Right hindlimb (tissue), 1 donor: Measurements from ENCODE around the gene USO1.
"Not testable (repeated sequence)": the region's sequence is repeated elsewhere in the genome, so short reads cannot be mapped to it uniquely, and the experiment has no call there.

Experiments
- DNase-seq: peaks from one replicate; pipeline ENCODE4 v3.0.0-alpha.2; 2018

USO1 gene

DNA sequence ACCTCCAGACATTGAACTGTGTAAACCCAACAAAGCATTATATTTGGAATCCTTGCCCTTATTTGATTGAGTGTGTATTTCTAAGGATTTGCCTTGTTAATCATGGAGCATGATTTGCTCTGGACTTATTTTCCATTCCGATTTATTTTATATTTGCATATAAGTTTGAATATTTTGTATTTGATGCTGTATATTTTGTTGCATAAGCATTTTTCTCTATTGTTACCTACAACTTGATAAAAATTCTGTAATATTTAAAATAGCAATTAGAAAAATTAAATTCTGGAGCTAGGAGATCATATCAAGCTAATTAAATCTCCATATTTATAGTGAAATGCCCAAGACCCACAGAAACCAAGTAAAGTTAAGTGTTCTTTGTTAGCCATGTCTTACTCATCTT lies 47.2 kb downstream of the USO1 start:
- no peak for DNase-seq

DNA sequence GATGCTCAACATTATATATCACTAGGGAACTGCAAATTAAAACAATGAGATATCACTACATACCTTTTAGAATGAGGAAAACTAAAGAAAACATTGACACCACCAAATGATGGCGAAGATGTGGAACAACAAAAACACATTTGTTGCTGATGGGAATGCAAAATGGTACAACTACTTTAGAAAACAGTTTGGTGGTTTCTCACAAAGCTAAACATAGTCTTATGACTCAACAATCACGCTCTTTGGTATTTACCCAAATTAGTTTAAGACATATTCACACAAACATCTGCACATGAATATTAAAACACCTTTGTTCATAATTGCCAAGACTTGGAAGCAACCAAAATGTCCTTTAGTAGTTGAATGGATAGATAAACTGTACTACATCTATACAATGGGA lies 53.2 kb downstream of the USO1 start:
- DNase-seq: no peak

- DNase-seq: no peak
Measured at GRCh38 chr4:75779105-75779757, 54.9 kb downstream of the USO1 start.

GRCh38 chr4:75781305-75781704 lies 56.9 kb downstream of the USO1 start:
- no peak for DNase-seq

GRCh38 chr4:75786526-75786925 lies 62.1 kb downstream of the USO1 start:
- no peak for DNase-seq

DNA sequence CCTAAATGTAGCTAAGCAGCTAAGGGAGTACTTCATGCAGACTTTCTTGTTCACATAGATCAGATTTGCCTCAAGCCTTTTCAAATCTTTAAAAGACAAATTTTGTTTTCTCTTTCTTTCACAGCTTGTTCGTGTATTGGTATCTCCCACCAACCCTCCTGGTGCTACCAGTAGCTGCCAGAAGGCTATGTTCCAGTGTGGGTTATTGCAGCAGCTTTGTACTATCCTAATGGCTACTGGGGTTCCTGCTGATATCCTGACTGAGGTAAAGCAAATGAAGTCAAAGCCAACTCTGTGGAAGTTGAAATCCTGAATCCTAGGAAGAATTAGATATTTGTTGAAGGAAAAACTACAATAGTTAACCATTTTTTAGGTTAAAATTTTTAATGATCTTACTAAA lies 62.6 kb downstream of the USO1 start:
- DNase-seq: no peak

GRCh38 chr4:75790024-75790423 lies 65.6 kb downstream of the USO1 start:
- no peak for DNase-seq

DNA sequence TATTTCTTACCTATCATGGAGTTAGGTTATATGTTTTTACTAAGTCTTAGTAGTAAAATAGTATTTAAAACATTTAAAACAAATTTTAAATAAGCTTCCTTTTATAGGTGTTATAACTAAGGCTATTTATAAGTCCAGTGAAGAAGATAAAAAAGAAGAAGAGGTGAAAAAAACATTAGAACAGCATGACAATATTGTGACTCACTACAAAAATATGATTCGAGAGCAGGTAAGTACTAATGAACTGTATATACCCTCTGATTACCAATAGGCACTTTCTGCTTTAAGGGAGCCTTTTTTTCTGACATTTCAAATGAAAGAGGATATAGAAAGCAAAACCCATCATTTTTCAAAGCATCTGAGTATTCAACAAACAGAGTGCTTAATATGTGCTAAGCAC lies 76.6 kb downstream of the USO1 start:
- no peak for DNase-seq

DNA sequence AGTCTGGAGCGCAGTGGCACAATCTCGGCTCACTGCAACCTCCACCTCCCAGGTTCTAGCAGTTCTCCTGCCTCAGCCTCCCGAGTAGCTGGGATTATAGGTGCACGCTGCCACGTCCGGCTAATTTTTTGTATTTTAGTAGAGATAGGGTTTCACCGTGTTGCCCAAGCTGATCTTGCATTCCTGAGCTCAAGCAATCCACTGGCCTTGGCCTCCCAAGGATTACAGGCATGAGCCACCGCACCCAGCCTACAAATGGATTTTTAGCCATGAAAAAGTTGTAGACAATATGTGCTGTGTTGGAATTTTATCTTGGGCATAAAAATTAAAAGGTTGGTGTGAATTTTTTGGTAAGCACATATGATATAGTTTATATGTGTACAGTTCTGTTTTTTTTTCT lies 81.7 kb downstream of the USO1 start:
- not testable (repeated sequence) for DNase-seq

- DNase-seq: no peak
Measured at GRCh38 chr4:75817901-75818300, 93.5 kb downstream of the USO1 start.

- DNase-seq: no peak
Measured at GRCh38 chr4:75819121-75819520, 94.7 kb downstream of the USO1 start.

- DNase-seq: no peak
Measured at GRCh38 chr4:75820197-75820596, 95.8 kb downstream of the USO1 start.

GRCh38 chr4:75820676-75821075 lies 96.3 kb downstream of the USO1 start:
- no peak for DNase-seq

DNA sequence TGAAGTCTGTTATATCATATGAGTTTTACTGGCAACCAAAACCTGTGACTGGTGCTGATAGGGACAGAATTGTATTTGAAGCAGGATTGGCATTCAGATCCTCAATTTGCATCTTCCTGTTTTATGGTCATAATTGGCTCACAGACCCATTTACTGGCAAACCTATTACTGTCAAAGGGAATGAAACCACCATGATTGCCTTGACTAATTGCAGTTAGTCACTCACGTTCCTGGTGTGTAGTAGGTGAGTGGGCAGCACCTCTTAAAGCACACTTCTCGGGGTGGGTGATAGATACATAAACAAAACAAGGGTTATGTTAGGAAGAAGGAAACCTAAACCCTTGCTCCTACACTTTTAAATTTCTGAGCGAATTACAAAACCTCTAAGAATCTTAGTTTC lies 96.8 kb downstream of the USO1 start:
- DNase-seq: no peak

DNA sequence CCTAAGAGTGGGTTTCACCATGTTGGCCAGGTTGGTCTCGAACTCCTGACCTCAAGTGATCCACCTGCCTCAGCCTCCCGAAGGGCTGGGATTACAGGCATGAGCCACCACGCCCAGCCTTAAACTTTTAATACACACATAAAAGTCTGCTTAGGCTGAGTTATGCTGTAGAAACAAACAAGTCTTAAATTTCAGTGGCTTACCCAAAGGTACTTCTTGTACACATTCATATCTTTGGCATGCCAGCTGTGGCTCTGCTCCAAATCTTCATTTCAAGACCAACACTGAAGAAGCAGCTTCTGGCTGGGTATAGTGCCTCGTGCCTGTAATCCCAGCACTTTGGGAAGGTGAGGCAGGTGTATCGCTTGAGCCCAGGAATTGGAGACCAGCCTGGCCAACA lies 97.6 kb downstream of the USO1 start:
- DNase-seq: no peak

- no peak for DNase-seq
Measured at GRCh38 chr4:75822416-75822815, 98.0 kb downstream of the USO1 start.

DNA sequence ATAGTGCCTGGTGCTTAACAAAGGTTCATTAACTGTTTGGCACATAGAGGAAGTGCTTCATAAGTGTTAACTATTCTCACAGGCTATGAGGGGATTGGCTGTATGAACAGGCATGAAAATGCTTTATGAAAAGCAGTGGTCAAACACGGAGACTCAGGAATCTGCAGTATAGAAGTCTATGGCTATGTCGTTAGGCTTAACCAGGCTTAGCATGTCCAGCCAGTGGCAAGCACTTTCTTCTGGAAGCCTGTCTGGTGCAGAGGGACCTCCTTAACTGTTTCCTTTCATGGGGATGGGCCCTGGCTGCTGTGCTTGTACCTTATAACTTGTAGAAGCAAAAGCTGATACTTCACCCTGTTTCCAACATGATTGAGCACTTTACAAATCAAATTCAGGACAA lies 99.4 kb downstream of the USO1 start:
- DNase-seq: no peak

- no peak for DNase-seq
Measured at GRCh38 chr4:75830906-75831305, 106.5 kb downstream of the USO1 start.

DNA sequence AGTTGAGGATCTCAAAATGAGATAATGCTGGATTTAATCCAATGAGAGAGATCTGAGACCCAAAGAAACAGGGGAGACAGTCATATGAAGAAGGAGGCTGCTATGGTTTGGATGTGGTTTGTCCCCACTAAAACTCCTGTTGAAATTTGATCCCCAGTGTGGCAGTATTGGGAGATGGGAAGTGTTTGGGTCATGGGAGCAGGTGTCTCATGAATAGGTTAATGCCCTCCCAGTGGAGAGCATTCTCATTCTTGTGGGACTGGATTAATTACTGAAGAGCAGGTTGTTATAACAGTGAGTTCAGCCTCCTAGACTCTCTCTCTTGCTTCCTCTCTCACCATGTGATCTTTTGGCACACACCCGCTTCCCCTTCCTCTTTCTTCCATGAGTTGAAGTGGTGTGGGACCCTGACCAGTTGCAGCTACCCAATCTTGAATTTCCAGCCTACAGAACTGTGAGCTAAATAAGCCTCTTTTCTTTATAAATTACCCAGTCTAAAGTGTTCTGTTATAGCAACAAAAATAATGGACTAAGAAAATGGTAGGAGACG lies 107.6 kb downstream of the USO1 start:
- no peak for DNase-seq

- DNase-seq: no peak
Measured at GRCh38 chr4:75834095-75834771, 109.9 kb downstream of the USO1 start.

DNA sequence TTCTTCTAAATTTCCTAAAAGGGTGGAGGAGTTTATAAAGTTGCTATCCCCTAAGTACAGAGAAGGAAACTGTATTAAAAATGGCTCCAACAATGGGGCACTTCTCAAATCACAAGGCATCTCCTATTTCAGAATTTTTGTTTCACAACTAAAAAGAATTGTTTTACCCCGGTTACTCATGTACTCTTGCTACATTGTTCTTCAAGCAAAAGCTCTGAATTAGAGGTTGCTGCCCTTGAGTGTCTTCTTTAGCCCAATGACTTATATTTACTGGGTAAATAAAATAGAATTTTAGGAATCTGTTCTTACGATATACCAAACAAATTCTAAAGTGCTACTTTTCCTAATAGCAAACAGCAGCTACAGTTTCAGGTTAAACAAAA lies 110.4 kb downstream of the USO1 start:
- no peak for DNase-seq

- no peak for DNase-seq
Measured at GRCh38 chr4:75841641-75842520, 117.5 kb downstream of the USO1 start.

- DNase-seq: no peak
Measured at GRCh38 chr4:75843596-75843995, 119.2 kb downstream of the USO1 start.
